IMR-90 (cell line): ENCODE measurements around the gene NMB. TPM values are rescaled to one million over a fixed set of nuclear protein-coding genes. Genes with fewer than 3 reads are reported as not detected.

Experiments used
- ATAC-seq: fragments of 200-7000 bp; cut with Tn5 transposase; 2 replicates; pipeline ENCODE4 v1.9.1; 2020; ENCODE audit warnings: low read depth, mild to moderate bottlenecking, moderate library complexity
- BruUV-seq: library from RNA; stranded (reverse); fragments of 400-500 nt; replicated peaks from 2 replicates; lab custom pipeline; 2021; lab: Mats Ljungman, UMichigan
- CTCF ChIA-PET: fragments of 300-600 bp; formaldehyde crosslinking; extraction: SDS; loops from one replicate; lab custom pipeline; 2021; ENCODE audit warnings: antibody characterized with exemption; lab: Yijun Ruan, JAX
- POLR2A ChIA-PET: fragments of 300-600 bp; sonication (Branson Sonifier 250); formaldehyde crosslinking; loops from one replicate; lab custom pipeline; 2022; ENCODE audit warnings: antibody characterized with exemption; ENCODE audit not compliant: unreplicated experiment; lab: Charles Lee
- DNase-seq: peaks from one replicate; pipeline ENCODE4 v3.0.0; 2013
- H2AFZ ChIP-seq: replicated peaks from 2 replicates; pipeline ENCODE3; 2013; ENCODE audit warnings: low read length, mild to moderate bottlenecking; ENCODE audit not compliant: poor library complexity
- H2AK5ac ChIP-seq: 2 replicates; pipeline ENCODE4 v1.6.1; 2013; ENCODE audit warnings: low read depth, low read length, inconsistent platforms
- H2AK9ac ChIP-seq: replicated peaks from 2 replicates; pipeline ENCODE3; 2013; ENCODE audit warnings: mild to moderate bottlenecking, low read depth, low read length, moderate library complexity; ENCODE audit not compliant: poor library complexity
- H2BK120ac ChIP-seq: 2 replicates; pipeline ENCODE4 v1.6.1; 2013; ENCODE audit warnings: low read depth, low read length, inconsistent platforms
- H2BK15ac ChIP-seq: 3 replicates; pipeline ENCODE4 v1.6.1; 2013; ENCODE audit warnings: low read depth, low read length, inconsistent platforms
- H2BK20ac ChIP-seq: 2 replicates; pipeline ENCODE4 v1.6.1; 2013; ENCODE audit warnings: low read depth, mild to moderate bottlenecking, inconsistent platforms, low read length, moderate library complexity
- H2BK5ac ChIP-seq: 2 replicates; pipeline ENCODE4 v1.6.1; 2013; ENCODE audit warnings: mild to moderate bottlenecking, low read depth, low read length, inconsistent platforms; ENCODE audit not compliant: poor library complexity, severe bottlenecking
- H3K14ac ChIP-seq: replicated peaks from 2 replicates; pipeline ENCODE4 v1.6.1; 2013; ENCODE audit warnings: low read depth, low read length, inconsistent platforms
- H3K18ac ChIP-seq: 2 replicates; pipeline ENCODE4 v1.6.1; 2013; ENCODE audit warnings: low read depth, low read length, control low read depth
- H3K23ac ChIP-seq: 2 replicates; pipeline ENCODE4 v1.6.1; 2013; ENCODE audit warnings: low read depth, low read length, inconsistent platforms
- H3K27ac ChIP-seq: 2 replicates; pipeline ENCODE4 v1.5.1; 2013; ENCODE audit warnings: mild to moderate bottlenecking, control low read depth, low read length; ENCODE audit not compliant: insufficient read depth
- H3K27me3 ChIP-seq: 2 replicates; pipeline ENCODE4 v1.6.1; 2013; ENCODE audit warnings: low read length; ENCODE audit not compliant: control insufficient read depth, insufficient read depth
- H3K36me3 ChIP-seq: 2 replicates; pipeline ENCODE4 v1.6.1; 2013; ENCODE audit warnings: low read length, mixed read lengths; ENCODE audit not compliant: control insufficient read depth, insufficient read depth
- H3K4ac ChIP-seq: 2 replicates; pipeline ENCODE4 v1.6.1; 2013; ENCODE audit warnings: low read depth, low read length, inconsistent platforms
- H3K4me1 ChIP-seq: 2 replicates; pipeline ENCODE4 v1.6.1; 2013; ENCODE audit warnings: low read length, mixed read lengths; ENCODE audit not compliant: control insufficient read depth, insufficient read depth
- H3K4me2 ChIP-seq: 2 replicates; pipeline ENCODE4 v1.6.1; 2013; ENCODE audit warnings: low read depth, mild to moderate bottlenecking, control low read depth, low read length, moderate library complexity
- H3K4me3 ChIP-seq: 2 replicates; pipeline ENCODE4 v1.5.1; 2013; ENCODE audit warnings: low read depth, mild to moderate bottlenecking, control low read depth, low read length, moderate library complexity; ENCODE audit not compliant: insufficient read depth
- H3K56ac ChIP-seq: 2 replicates; pipeline ENCODE4 v1.6.1; 2013; ENCODE audit warnings: low read length, inconsistent platforms; ENCODE audit not compliant: insufficient read depth; ENCODE audit errors: extremely low read depth
- H3K79me1 ChIP-seq, 2 experiments: 2 replicates each; pipeline ENCODE4 v1.6.1; 2013; ENCODE audit warnings: low read length in 2 of 2, inconsistent platforms in 1 of 2, low read depth in 1 of 2
- H3K9ac ChIP-seq: 2 replicates; pipeline ENCODE4 v1.6.1; 2013; ENCODE audit warnings: low read depth, low read length, control low read depth
- H3K9me1 ChIP-seq: 2 replicates; pipeline ENCODE4 v1.6.1; 2013; ENCODE audit warnings: low read length, inconsistent platforms; ENCODE audit not compliant: insufficient read depth
- H3K9me3 ChIP-seq: 2 replicates; pipeline ENCODE4 v1.6.1; 2013; ENCODE audit warnings: low read length; ENCODE audit not compliant: control insufficient read depth, insufficient read depth
- H4K20me1 ChIP-seq: 2 replicates; pipeline ENCODE4 v1.6.1; 2013; ENCODE audit warnings: low read length, inconsistent platforms; ENCODE audit not compliant: insufficient read depth
- H4K5ac ChIP-seq: 2 replicates; pipeline ENCODE4 v1.6.1; 2013; ENCODE audit warnings: mild to moderate bottlenecking, low read depth, low read length, control low read depth
- H4K8ac ChIP-seq, 2 experiments: 2 replicates each; pipeline ENCODE4 v1.6.1; 2013; ENCODE audit warnings: low read depth in 2 of 2, low read length in 2 of 2, control low read depth in 1 of 2, inconsistent platforms in 1 of 2
- H4K91ac ChIP-seq: 2 replicates; pipeline ENCODE4 v1.6.1; 2013; ENCODE audit warnings: low read depth, low read length, inconsistent platforms; ENCODE audit not compliant: insufficient read depth
- CEBPB ChIP-seq: IDR thresholded peaks from 2 replicates; pipeline ENCODE4 v1.6.1; 2012; ENCODE audit warnings: low read depth, low read length, improper control_type of control experiment
- CHD1 ChIP-seq: IDR thresholded peaks from 2 replicates; pipeline ENCODE4 v1.6.1; 2012; ENCODE audit warnings: low read depth, low read length, improper control_type of control experiment
- MAFK ChIP-seq: IDR thresholded peaks from 2 replicates; pipeline ENCODE4 v1.6.1; 2012; ENCODE audit warnings: low read depth, low read length, improper control_type of control experiment
- POLR2A ChIP-seq: IDR thresholded peaks from 2 replicates; pipeline ENCODE4 v1.6.1; 2012; ENCODE audit warnings: mild to moderate bottlenecking, low read depth, low read length
- RAD21 ChIP-seq: IDR thresholded peaks from 2 replicates; pipeline ENCODE4 v1.6.1; 2012; ENCODE audit warnings: low read length, improper control_type of control experiment
- RCOR1 ChIP-seq: IDR thresholded peaks from 2 replicates; pipeline ENCODE4 v1.6.1; 2012; ENCODE audit warnings: mild to moderate bottlenecking, low read length, improper control_type of control experiment; ENCODE audit not compliant: insufficient replicate concordance
- WGBS, 2 experiments: methylation state at CpG; one replicate each; pipeline versions ENCODE4 v1.1.5 to v1.1.7; 2013; ENCODE audit warnings: missing lambda C conversion rate in 2 of 2; ENCODE audit not compliant: insufficient read length in 1 of 2; ENCODE audit errors: extremely low coverage in 2 of 2; 5-methylcytosine and 5-hydroxymethylcytosine counted together
- dilution Hi-C: fragments of 300-500 bp; cut with HindIII; formaldehyde crosslinking; loops from one replicate; pipeline ENCODE4 v1.14.3; 2018; ENCODE audit warnings: low sequenced_read_pairs; ENCODE audit not compliant: unreplicated experiment
- in situ Hi-C: fragments of 300-500 bp; cut with MboI; formaldehyde crosslinking; loops from 3 replicates; pipeline ENCODE4 v1.14.3; 2019; ENCODE audit warnings: low sequenced_read_pairs, inconsistent platforms, mixed read lengths
- intact Hi-C: fragments of 100-400 bp; cut with micrococcal nuclease; formaldehyde crosslinking; loops from 2 replicates; pipeline ENCODE4 v1.10.0; 2022
- polyA plus RNA-seq, 3 experiments: library from polyadenylated mRNA; depleted of rRNA; stranded (reverse); fragments of >200 nt; gene quantifications; 2 replicates each; pipeline ENCODE4 v1.2.3, GENCODE V29; 2012; ENCODE audit warnings: low replicate concordance in 1 of 3
- total RNA-seq: library from RNA; depleted of rRNA; stranded (reverse); fragments of >200 nt; gene quantifications from 2 replicates; pipeline ENCODE4 v1.2.3, GENCODE V29; 2012
- TF ChIP-seq, protein P1 (sequence below): fragments of 150-350 bp; IDR thresholded peaks from 2 replicates; pipeline ENCODE4 v1.6.1; 2017; ENCODE audit warnings: mild to moderate bottlenecking, antibody characterized with exemption, low read length, low read depth
- TF ChIP-seq, protein P2 (sequence below): fragments of 150-350 bp; IDR thresholded peaks from 2 replicates; pipeline ENCODE4 v1.6.1; 2016; ENCODE audit warnings: low read depth, mild to moderate bottlenecking, low read length, moderate library complexity, borderline replicate concordance
- TF ChIP-seq, protein P3 (sequence below): conservative IDR thresholded peaks from 2 replicates; pipeline ENCODE4 v1.5.1; 2012; ENCODE audit warnings: mild to moderate bottlenecking, low read depth, low read length, improper control_type of control experiment

The NMB gene
- total and polyA plus RNA-seq, 2 of the 4 experiments (the other 2 are of a cell fraction) = 1.3 to 3.8 TPM

DNA sequence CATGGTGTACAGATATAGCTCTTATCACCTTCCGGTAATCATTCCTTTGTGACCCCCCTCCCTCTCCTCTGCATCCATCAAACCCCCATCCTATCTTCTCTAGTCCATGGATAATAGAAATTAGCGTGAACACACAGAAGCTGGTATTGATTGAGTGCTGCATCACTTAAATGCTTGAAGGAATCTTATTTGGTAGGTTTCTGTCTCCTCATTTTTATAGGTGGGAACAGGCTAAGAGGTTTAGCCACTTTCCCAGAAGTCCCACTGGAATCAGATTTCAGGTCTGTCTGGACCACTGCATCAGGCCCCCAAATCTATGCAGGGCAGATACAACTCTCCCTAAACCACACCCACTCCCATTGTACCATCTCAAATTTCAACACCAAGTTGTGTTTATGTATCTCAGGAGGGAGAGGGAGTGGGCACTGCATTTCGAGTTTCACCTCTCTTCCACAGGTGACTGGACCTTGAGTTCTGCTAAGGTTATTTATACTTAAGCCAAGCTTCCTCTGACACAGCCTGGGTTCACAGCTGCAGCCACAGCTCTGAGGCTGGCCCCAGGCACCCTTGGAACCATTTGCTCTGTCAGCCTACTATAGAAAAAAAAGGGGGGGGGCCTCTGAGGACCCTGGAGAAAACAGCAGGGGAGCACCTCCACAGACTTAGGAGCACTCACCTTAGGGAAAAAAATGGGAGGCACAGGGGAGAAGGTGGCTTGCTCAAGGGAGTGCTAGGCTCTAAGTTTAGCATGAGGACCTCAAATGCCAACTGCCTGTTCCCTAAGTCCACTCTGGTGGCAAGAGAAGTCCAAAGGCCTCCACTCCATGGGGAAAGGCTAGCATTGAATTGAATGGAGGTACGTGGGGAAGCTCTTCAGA lies 2.1 kb upstream of the NMB start:
- Histone ChIP-seq H4K91ac (no peak overlapping the region), H4K5ac (no peak overlapping the region), H4K8ac (no peak overlapping the region), H2BK120ac (no peak overlapping the region), H3K79me1 (peaks cover 0 to 16% of the 10 kb centered on the region in 2 experiments; a peak in 1 of 4 replicates), H4K20me1 (no peaks in the 10 kb centered on the region), H3K18ac (no peak overlapping the region), H2BK20ac (no peak overlapping the region), H3K9ac (no peak overlapping the region), H3K14ac (no peak overlapping the region), H2AK9ac (no peak overlapping the region), H3K23ac (no peak overlapping the region), H3K36me3 (0 out of 2 replicates have a peak, but pooled peaks cover 1% of the 10 kb centered on the region), H3K4me2 (no peak overlapping the region), H2BK5ac (no peak overlapping the region), H3K4ac (no peak overlapping the region), H3K56ac (no peak overlapping the region), H3K4me1 (peaks cover 7% of the 10 kb centered on the region), H3K9me3 (no peaks in the 10 kb centered on the region), H3K4me3 (no peak overlapping the region), H2AK5ac (no peak overlapping the region), H3K27ac (no peak overlapping the region), H3K9me1 (peaks cover 9% of the 10 kb centered on the region; the same call in 1 of the 2 replicates), H2BK15ac (no peak overlapping the region), H3K27me3 (no peaks in the 10 kb centered on the region), H2AFZ (no peak overlapping the region)
- ATAC-seq (no peak), DNase-seq (no peak)
- no TSS peak for BruUV-seq
- dilution Hi-C loops = no loop called here
- intact Hi-C loops = loop anchor here (5.0 kb wide), 2 partner anchors 73 to 382 kb away; no protein-coding TSS in a partner anchor
- WGBS, 2 experiments = no CpG with 5 or more reads among the region's 4 CpGs
- in situ Hi-C loops = no loop called here
- POLR2A ChIA-PET = no interaction called here
- CTCF ChIA-PET = interaction anchor here (1.0 kb wide), 1 partner anchor 218 kb away, joined by 4 read pairs; no protein-coding TSS in a partner anchor
- TF ChIP-seq RAD21 (no peak), CEBPB (no peak), POLR2A (no peak), CHD1 (no peak), MAFK (no peak), RCOR1 (no peak)
- TF ChIP-seq, protein P1, sequence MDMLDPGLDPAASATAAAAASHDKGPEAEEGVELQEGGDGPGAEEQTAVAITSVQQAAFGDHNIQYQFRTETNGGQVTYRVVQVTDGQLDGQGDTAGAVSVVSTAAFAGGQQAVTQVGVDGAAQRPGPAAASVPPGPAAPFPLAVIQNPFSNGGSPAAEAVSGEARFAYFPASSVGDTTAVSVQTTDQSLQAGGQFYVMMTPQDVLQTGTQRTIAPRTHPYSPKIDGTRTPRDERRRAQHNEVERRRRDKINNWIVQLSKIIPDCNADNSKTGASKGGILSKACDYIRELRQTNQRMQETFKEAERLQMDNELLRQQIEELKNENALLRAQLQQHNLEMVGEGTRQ = no peak
- TF ChIP-seq, protein P2, sequence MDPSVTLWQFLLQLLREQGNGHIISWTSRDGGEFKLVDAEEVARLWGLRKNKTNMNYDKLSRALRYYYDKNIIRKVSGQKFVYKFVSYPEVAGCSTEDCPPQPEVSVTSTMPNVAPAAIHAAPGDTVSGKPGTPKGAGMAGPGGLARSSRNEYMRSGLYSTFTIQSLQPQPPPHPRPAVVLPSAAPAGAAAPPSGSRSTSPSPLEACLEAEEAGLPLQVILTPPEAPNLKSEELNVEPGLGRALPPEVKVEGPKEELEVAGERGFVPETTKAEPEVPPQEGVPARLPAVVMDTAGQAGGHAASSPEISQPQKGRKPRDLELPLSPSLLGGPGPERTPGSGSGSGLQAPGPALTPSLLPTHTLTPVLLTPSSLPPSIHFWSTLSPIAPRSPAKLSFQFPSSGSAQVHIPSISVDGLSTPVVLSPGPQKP = no peak
- TF ChIP-seq, protein P3, sequence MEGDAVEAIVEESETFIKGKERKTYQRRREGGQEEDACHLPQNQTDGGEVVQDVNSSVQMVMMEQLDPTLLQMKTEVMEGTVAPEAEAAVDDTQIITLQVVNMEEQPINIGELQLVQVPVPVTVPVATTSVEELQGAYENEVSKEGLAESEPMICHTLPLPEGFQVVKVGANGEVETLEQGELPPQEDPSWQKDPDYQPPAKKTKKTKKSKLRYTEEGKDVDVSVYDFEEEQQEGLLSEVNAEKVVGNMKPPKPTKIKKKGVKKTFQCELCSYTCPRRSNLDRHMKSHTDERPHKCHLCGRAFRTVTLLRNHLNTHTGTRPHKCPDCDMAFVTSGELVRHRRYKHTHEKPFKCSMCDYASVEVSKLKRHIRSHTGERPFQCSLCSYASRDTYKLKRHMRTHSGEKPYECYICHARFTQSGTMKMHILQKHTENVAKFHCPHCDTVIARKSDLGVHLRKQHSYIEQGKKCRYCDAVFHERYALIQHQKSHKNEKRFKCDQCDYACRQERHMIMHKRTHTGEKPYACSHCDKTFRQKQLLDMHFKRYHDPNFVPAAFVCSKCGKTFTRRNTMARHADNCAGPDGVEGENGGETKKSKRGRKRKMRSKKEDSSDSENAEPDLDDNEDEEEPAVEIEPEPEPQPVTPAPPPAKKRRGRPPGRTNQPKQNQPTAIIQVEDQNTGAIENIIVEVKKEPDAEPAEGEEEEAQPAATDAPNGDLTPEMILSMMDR = no peak
